ENCODE measurements around the gene RFTN1.
"Not testable (repeated sequence)": the region's sequence is repeated elsewhere in the genome, so short reads cannot be mapped to it uniquely, and the experiment has no call there.

Gene RFTN1

DNA sequence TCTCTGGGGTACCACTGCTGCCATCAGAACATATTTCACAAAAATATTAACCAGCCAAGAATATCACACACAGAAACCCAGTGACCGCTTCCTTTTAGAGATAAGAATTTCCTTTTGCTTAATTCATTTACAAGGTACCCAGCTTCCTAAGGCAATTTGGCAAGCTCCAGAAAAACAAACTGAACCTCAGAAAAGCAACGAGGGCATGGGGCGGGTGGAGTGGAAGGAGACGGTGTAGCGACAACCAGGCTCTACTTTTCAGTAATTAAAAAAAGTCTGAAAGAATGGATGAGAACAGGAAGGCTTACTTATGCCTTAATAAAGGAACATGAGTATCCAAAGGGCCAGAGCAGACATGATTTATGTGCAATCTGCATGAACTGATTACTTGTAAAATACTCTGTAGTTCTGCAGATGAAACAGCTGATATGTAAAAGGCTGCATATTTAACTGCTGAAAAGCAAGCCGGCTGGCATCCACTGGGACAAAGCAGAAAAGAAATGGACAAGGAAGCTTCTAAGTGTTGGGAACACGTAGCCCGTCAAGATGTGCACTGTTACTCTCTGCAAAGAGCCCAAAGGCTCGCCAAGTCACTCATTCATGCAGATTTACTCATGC is 18.6 kb downstream of the RFTN1 start:
- H3K9ac ChIP-seq (ENCODE audit: low read length), result no peak overlapping the region
- H3K9me3 ChIP-seq (ENCODE audit: control insufficient read depth, insufficient read depth, low read depth, low read length), result peaks cover 9% of the 10 kb centered on the region
- no peak overlapping the region for H3K27ac ChIP-seq (ENCODE audit: low read depth, low read length)
- no peak overlapping the region for H3K4me3 ChIP-seq (ENCODE audit: low read depth, low read length)
- peaks cover 21% of the 10 kb centered on the region; the same call in 1 of the 2 replicates for H3K4me1 ChIP-seq (ENCODE audit: control insufficient read depth, insufficient read depth, low read length)
- H3K36me3 ChIP-seq (ENCODE audit: control insufficient read depth, insufficient read depth, low read length), result no peaks in the 10 kb centered on the region
- no peaks in the 10 kb centered on the region; the same call in 1 of the 2 replicates for H3K27me3 ChIP-seq (ENCODE audit: control insufficient read depth, insufficient read depth, low read length)

- no peaks in the 10 kb centered on the region; the same call in 1 of the 2 replicates for H3K27me3 ChIP-seq (ENCODE audit: control insufficient read depth, insufficient read depth, low read length)
- no peak overlapping the region for H3K27ac ChIP-seq (ENCODE audit: low read depth, low read length)
- peaks cover 8% of the 10 kb centered on the region for H3K9me3 ChIP-seq (ENCODE audit: control insufficient read depth, insufficient read depth, low read depth, low read length)
- H3K4me3 ChIP-seq (ENCODE audit: low read depth, low read length), result no peak overlapping the region
- peaks cover 21% of the 10 kb centered on the region; the same call in 1 of the 2 replicates for H3K4me1 ChIP-seq (ENCODE audit: control insufficient read depth, insufficient read depth, low read length)
- H3K36me3 ChIP-seq (ENCODE audit: control insufficient read depth, insufficient read depth, low read length), result no peaks in the 10 kb centered on the region
- H3K9ac ChIP-seq (ENCODE audit: low read length), result no peak overlapping the region
Measured at GRCh38 chr3:16494094-16494493, 19.4 kb downstream of the RFTN1 start.

- Histone ChIP-seq H3K9ac (ENCODE audit: low read length) (no peak overlapping the region), H3K4me3 (ENCODE audit: low read depth, low read length) (no peak overlapping the region), H3K9me3 (ENCODE audit: control insufficient read depth, insufficient read depth, low read depth, low read length) (peaks cover 4% of the 10 kb centered on the region), H3K36me3 (ENCODE audit: control insufficient read depth, insufficient read depth, low read length) (no peaks in the 10 kb centered on the region), H3K4me1 (ENCODE audit: control insufficient read depth, insufficient read depth, low read length) (peaks cover 3% of the 10 kb centered on the region; the same call in 1 of the 2 replicates), H3K27ac (ENCODE audit: low read depth, low read length) (no peak overlapping the region), H3K27me3 (ENCODE audit: control insufficient read depth, insufficient read depth, low read length) (peaks cover 26% of the 10 kb centered on the region)
Measured at GRCh38 chr3:16490062-16490619, 23.4 kb downstream of the RFTN1 start.

DNA sequence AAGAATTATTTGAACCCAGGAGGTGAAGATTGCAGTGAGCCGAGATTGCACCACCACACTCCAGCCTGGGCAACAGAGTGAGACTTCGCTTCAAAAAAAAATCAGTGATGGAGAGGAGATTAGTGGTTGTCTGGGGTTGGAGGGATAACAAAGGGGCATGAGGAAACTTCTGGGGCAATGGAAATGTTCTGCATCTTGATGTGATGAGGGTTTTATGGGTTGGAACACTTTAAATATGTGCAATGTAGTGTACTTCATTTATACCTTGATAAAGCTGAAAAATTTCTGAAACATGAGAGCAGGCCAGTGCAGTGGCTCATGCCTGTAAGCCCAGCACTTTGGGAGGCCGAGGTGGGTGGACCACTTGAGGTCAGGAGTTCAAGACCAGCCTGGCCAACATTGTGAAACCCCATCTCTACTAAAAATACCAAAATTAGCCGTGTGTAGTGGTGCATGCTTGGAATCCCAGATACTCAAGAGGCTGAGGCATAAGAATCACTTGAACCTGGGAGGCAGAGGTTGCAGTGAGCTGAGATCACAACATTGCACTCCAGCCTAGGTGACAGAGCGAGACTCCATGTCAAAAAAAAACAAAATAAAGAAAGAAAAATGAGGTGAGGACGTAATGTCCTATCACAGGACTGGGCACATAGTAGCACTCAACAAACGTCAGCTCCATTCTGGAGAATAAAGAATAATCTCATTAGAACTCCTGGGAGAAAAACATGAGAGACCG is 24.0 kb downstream of the RFTN1 start:
- H3K36me3 ChIP-seq (ENCODE audit: control insufficient read depth, insufficient read depth, low read length); H3K9me3 ChIP-seq (ENCODE audit: control insufficient read depth, insufficient read depth, low read depth, low read length); H3K9ac ChIP-seq (ENCODE audit: low read length); H3K27ac ChIP-seq (ENCODE audit: low read depth, low read length); H3K4me3 ChIP-seq (ENCODE audit: low read depth, low read length); H3K4me1 ChIP-seq (ENCODE audit: control insufficient read depth, insufficient read depth, low read length): not testable (repeated sequence)
- H3K27me3 ChIP-seq (ENCODE audit: control insufficient read depth, insufficient read depth, low read length), result peaks cover 32% of the 10 kb centered on the region

GRCh38 chr3:16488637-16489036 is 24.9 kb downstream of the RFTN1 start:
- Histone ChIP-seq H3K4me1 (ENCODE audit: control insufficient read depth, insufficient read depth, low read length) (0 out of 2 replicates have a peak, but pooled peaks cover 6% of the 10 kb centered on the region), H3K9ac (ENCODE audit: low read length) (no peak overlapping the region), H3K9me3 (ENCODE audit: control insufficient read depth, insufficient read depth, low read depth, low read length) (peaks cover 4% of the 10 kb centered on the region), H3K36me3 (ENCODE audit: control insufficient read depth, insufficient read depth, low read length) (no peaks in the 10 kb centered on the region), H3K27ac (ENCODE audit: low read depth, low read length) (no peak overlapping the region), H3K27me3 (ENCODE audit: control insufficient read depth, insufficient read depth, low read length) (peaks cover 41% of the 10 kb centered on the region), H3K4me3 (ENCODE audit: low read depth, low read length) (no peak overlapping the region)

GRCh38 chr3:16487511-16488175 is 25.9 kb downstream of the RFTN1 start:
- H3K4me3 ChIP-seq (ENCODE audit: low read depth, low read length), result no peak overlapping the region
- H3K9me3 ChIP-seq (ENCODE audit: control insufficient read depth, insufficient read depth, low read depth, low read length), result peaks cover 4% of the 10 kb centered on the region
- H3K36me3 ChIP-seq (ENCODE audit: control insufficient read depth, insufficient read depth, low read length), result no peaks in the 10 kb centered on the region
- H3K27me3 ChIP-seq (ENCODE audit: control insufficient read depth, insufficient read depth, low read length), result peaks cover 41% of the 10 kb centered on the region
- H3K27ac ChIP-seq (ENCODE audit: low read depth, low read length), result no peak overlapping the region
- H3K4me1 ChIP-seq (ENCODE audit: control insufficient read depth, insufficient read depth, low read length), result peaks cover 16% of the 10 kb centered on the region
- H3K9ac ChIP-seq (ENCODE audit: low read length), result no peak overlapping the region

DNA sequence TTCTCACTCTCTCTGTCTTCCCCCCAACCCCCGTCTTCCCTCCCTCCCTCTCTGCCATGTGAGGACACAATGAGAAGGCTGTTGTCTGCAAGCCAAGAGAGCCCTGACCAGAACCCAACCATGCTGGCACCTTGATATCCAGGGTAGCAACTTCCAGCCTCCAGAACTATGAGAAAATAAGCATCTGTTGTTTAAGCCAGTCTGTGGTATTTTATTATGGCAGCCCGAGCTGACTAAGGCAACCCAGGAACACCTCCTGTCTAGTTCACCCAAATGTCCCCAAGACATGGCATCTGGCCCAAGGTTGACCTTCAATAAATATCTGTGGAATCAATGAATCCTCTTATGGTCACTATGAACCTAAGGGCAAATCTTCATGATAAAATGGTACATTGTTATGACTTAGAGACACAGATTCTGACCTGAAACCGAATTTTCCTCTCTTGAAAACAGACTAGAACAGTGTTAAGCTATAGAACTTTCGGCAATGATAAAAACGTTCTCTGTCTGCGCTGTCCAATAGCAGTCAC is 26.5 kb downstream of the RFTN1 start:
- H3K36me3 ChIP-seq (ENCODE audit: control insufficient read depth, insufficient read depth, low read length), result no peaks in the 10 kb centered on the region
- no peak overlapping the region for H3K27ac ChIP-seq (ENCODE audit: low read depth, low read length)
- no peak overlapping the region for H3K4me3 ChIP-seq (ENCODE audit: low read depth, low read length)
- peaks cover 23% of the 10 kb centered on the region for H3K4me1 ChIP-seq (ENCODE audit: control insufficient read depth, insufficient read depth, low read length)
- peaks cover 46% of the 10 kb centered on the region for H3K27me3 ChIP-seq (ENCODE audit: control insufficient read depth, insufficient read depth, low read length)
- H3K9ac ChIP-seq (ENCODE audit: low read length), result no peak overlapping the region
- H3K9me3 ChIP-seq (ENCODE audit: control insufficient read depth, insufficient read depth, low read depth, low read length), result peaks cover 4% of the 10 kb centered on the region

DNA sequence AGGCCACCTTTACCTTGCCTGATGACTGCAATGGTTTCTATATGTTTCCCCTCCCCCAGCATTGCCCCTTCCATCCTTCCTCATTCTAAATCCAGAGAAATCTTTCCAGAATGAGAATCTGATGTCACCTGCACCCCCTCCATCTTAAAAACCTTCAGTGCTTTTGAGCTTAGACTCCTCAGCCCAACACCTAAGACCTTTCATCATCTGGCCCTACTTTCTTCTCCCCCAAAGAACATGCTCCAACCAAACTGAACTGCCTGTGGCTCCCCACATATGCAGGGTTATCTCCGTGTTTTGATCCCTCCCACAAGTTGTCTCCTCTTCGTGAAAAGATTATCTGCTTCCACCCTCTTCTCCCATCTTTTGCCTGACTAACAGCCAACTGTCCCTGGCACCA is 27.3 kb downstream of the RFTN1 start:
- Histone ChIP-seq H3K36me3 (ENCODE audit: control insufficient read depth, insufficient read depth, low read length) (no peaks in the 10 kb centered on the region), H3K27ac (ENCODE audit: low read depth, low read length) (no peak overlapping the region), H3K4me3 (ENCODE audit: low read depth, low read length) (no peak overlapping the region), H3K27me3 (ENCODE audit: control insufficient read depth, insufficient read depth, low read length) (peaks cover 53% of the 10 kb centered on the region), H3K9ac (ENCODE audit: low read length) (no peak overlapping the region), H3K4me1 (ENCODE audit: control insufficient read depth, insufficient read depth, low read length) (peaks cover 31% of the 10 kb centered on the region), H3K9me3 (ENCODE audit: control insufficient read depth, insufficient read depth, low read depth, low read length) (peaks cover 1% of the 10 kb centered on the region)

GRCh38 chr3:16485395-16485992 is 28.0 kb downstream of the RFTN1 start:
- Histone ChIP-seq H3K4me1 (ENCODE audit: control insufficient read depth, insufficient read depth, low read length) (peaks cover 37% of the 10 kb centered on the region), H3K36me3 (ENCODE audit: control insufficient read depth, insufficient read depth, low read length) (no peaks in the 10 kb centered on the region), H3K27ac (ENCODE audit: low read depth, low read length) (no peak overlapping the region), H3K9me3 (ENCODE audit: control insufficient read depth, insufficient read depth, low read depth, low read length) (no peaks in the 10 kb centered on the region), H3K4me3 (ENCODE audit: low read depth, low read length) (no peak overlapping the region), H3K27me3 (ENCODE audit: control insufficient read depth, insufficient read depth, low read length) (peaks cover 53% of the 10 kb centered on the region), H3K9ac (ENCODE audit: low read length) (no peak overlapping the region)

- Histone ChIP-seq H3K4me1 (ENCODE audit: control insufficient read depth, insufficient read depth, low read length) (peaks cover 42% of the 10 kb centered on the region), H3K27me3 (ENCODE audit: control insufficient read depth, insufficient read depth, low read length) (peaks cover 58% of the 10 kb centered on the region), H3K9ac (ENCODE audit: low read length) (no peak overlapping the region), H3K36me3 (ENCODE audit: control insufficient read depth, insufficient read depth, low read length) (no peaks in the 10 kb centered on the region), H3K4me3 (ENCODE audit: low read depth, low read length) (no peak overlapping the region), H3K9me3 (ENCODE audit: control insufficient read depth, insufficient read depth, low read depth, low read length) (no peaks in the 10 kb centered on the region), H3K27ac (ENCODE audit: low read depth, low read length) (no peak overlapping the region)
Measured at GRCh38 chr3:16484984-16485383, 28.5 kb downstream of the RFTN1 start.

All from HUES6 (cell line).